Loucy (cell line): Measurements from ENCODE around the gene SCN5A.

Experiments
- EZH2phosphoT487 ChIP-seq: fragments of 200-600 bp; IDR thresholded peaks from 2 replicates; pipeline ENCODE4 v1.6.1; 2018; ENCODE audit warnings: antibody characterized with exemption, mild to moderate bottlenecking, moderate library complexity, borderline replicate concordance
- TF ChIP-seq, protein P1 (sequence below): fragments of 200-600 bp; sonication (generic); conservative IDR thresholded peaks from 2 replicates; pipeline ENCODE4 v1.5.1; 2014; ENCODE audit warnings: mild to moderate bottlenecking, antibody characterized with exemption, low read length

- TF ChIP-seq, protein P1, sequence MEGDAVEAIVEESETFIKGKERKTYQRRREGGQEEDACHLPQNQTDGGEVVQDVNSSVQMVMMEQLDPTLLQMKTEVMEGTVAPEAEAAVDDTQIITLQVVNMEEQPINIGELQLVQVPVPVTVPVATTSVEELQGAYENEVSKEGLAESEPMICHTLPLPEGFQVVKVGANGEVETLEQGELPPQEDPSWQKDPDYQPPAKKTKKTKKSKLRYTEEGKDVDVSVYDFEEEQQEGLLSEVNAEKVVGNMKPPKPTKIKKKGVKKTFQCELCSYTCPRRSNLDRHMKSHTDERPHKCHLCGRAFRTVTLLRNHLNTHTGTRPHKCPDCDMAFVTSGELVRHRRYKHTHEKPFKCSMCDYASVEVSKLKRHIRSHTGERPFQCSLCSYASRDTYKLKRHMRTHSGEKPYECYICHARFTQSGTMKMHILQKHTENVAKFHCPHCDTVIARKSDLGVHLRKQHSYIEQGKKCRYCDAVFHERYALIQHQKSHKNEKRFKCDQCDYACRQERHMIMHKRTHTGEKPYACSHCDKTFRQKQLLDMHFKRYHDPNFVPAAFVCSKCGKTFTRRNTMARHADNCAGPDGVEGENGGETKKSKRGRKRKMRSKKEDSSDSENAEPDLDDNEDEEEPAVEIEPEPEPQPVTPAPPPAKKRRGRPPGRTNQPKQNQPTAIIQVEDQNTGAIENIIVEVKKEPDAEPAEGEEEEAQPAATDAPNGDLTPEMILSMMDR, result no peak
- no peak for TF ChIP-seq EZH2phosphoT487
These were observed 1.3 kb downstream of the SCN5A start for GRCh38 chr3:38648024-38648658.
